HL-60 (cell line): ENCODE measurements around the gene DLG5.

Experiments
- DNase-seq, 2 experiments: peaks; one replicate each; pipeline ENCODE4 v3.0.0-alpha.2; 2010 to 2020; ENCODE audit warnings: low read depth in 1 of 2, low spot score in 1 of 2
- H3K27ac ChIP-seq: fragments of 250-450 bp; sonication (Bioruptor Pico); replicated peaks from 2 replicates; pipeline ENCODE4 v1.5.1; 2020; ENCODE audit warnings: mild to moderate bottlenecking, moderate library complexity
- H3K27me3 ChIP-seq: fragments of 250-450 bp; sonication (Bioruptor Pico); 2 replicates; pipeline ENCODE4 v1.5.1; 2021; ENCODE audit warnings: mild to moderate bottlenecking, moderate library complexity; ENCODE audit not compliant: insufficient read depth, poor library complexity, severe bottlenecking
- H3K4me3 ChIP-seq: replicated peaks from 2 replicates; pipeline ENCODE4 v1.5.1; 2011; ENCODE audit warnings: mild to moderate bottlenecking, control low read depth, low read length; ENCODE audit not compliant: insufficient read depth
- GABPA ChIP-seq: IDR thresholded peaks from 2 replicates; pipeline ENCODE4 v1.6.1; 2012; ENCODE audit warnings: low read depth
- POLR2AphosphoS5 ChIP-seq: IDR thresholded peaks from 2 replicates; pipeline ENCODE4 v1.6.1; 2012; ENCODE audit warnings: low read depth
- REST ChIP-seq: IDR thresholded peaks from 2 replicates; pipeline ENCODE4 v1.6.1; 2012; ENCODE audit warnings: low read depth; ENCODE audit not compliant: insufficient replicate concordance
- SPI1 ChIP-seq: IDR thresholded peaks from 2 replicates; pipeline ENCODE4 v1.6.1; 2012; ENCODE audit warnings: low read depth, mild to moderate bottlenecking, borderline replicate concordance
- TF ChIP-seq, protein P1 (sequence below): IDR thresholded peaks from one replicate; pipeline ENCODE4 v1.5.1; 2011; ENCODE audit warnings: low read length, control low read depth, inconsistent platforms; ENCODE audit not compliant: insufficient read depth

Gene DLG5

DNA sequence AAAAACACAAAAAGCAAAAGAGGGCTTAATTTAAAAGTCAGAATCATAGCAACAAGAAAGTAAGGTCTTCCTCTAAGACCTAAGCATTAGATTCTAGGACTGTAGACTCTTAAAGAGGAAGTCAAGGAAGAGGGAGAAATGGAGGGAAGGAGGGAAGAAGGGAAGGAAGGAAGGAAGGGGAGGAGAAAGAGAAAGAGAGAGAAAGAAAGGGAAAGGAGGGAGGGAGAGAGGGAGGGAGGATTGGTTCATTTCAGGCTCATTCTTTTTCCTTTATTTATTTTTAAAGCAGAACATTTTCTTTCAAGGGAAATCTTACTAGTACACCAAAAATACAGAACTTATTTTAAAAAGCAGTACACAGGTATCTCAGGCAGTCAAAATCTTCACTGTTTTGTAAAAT, 81.1 kb downstream of the DLG5 start:
- Histone ChIP-seq H3K27me3 (no peaks in the 10 kb centered on the region), H3K27ac (no peak overlapping the region), H3K4me3 (no peak overlapping the region)
- TF ChIP-seq REST, result no peak
- TF ChIP-seq, protein P1, sequence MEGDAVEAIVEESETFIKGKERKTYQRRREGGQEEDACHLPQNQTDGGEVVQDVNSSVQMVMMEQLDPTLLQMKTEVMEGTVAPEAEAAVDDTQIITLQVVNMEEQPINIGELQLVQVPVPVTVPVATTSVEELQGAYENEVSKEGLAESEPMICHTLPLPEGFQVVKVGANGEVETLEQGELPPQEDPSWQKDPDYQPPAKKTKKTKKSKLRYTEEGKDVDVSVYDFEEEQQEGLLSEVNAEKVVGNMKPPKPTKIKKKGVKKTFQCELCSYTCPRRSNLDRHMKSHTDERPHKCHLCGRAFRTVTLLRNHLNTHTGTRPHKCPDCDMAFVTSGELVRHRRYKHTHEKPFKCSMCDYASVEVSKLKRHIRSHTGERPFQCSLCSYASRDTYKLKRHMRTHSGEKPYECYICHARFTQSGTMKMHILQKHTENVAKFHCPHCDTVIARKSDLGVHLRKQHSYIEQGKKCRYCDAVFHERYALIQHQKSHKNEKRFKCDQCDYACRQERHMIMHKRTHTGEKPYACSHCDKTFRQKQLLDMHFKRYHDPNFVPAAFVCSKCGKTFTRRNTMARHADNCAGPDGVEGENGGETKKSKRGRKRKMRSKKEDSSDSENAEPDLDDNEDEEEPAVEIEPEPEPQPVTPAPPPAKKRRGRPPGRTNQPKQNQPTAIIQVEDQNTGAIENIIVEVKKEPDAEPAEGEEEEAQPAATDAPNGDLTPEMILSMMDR, result no peak
- no peak for TF ChIP-seq POLR2AphosphoS5
- TF ChIP-seq SPI1, result no peak
- no peak for TF ChIP-seq GABPA
- no peak for DNase-seq

GRCh38 chr10:77844713-77845445, 81.7 kb downstream of the DLG5 start:
- H3K27ac ChIP-seq, result no peak overlapping the region
- TF ChIP-seq SPI1, result no peak
- no peak for TF ChIP-seq REST
- TF ChIP-seq, protein P1, result no peak
- no peak for TF ChIP-seq GABPA
- no peak for TF ChIP-seq POLR2AphosphoS5
- DNase-seq, result no peak
- no peak overlapping the region for H3K4me3 ChIP-seq
- H3K27me3 ChIP-seq, result no peaks in the 10 kb centered on the region

DNA sequence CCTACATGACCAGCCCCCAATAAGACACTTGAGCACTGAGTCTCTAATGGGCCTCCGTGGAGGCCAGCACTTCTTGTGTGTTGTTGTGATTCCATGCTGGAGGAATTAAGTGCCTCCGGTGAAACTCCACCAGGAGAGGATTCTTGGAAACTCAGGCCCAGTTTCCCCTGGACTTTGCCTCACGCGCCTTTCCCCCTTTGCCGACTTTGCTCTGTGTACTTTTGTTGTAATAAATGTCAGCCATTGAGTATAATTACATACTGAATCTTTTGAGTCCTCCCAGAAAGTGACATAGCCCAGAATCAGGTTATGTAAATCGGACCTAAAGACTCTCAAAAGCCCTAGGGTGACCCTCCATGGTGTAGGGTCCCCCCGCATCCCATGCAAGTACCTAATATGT, 82.4 kb downstream of the DLG5 start:
- Histone ChIP-seq H3K27me3 (no peaks in the 10 kb centered on the region), H3K27ac (no peak overlapping the region), H3K4me3 (no peak overlapping the region)
- TF ChIP-seq REST (no peak), POLR2AphosphoS5 (no peak), GABPA (no peak), SPI1 (no peak)
- TF ChIP-seq, protein P1, result no peak
- no peak for DNase-seq
